Liver (tissue), 9 donors: ENCODE results near the gene EDEM2. TPM values are rescaled to one million over a fixed set of nuclear protein-coding genes. Genes with fewer than 3 reads are reported as not detected.
A peak's percentile ranks its signal among the peaks of the same experiment; 100 is the strongest.

Source experiments
- DNase-seq: peaks from one replicate; pipeline ENCODE4 v3.0.0-alpha.2; 2017; ENCODE audit warnings: low spot score
- H3K27ac ChIP-seq, 2 donors: one replicate each; pipeline ENCODE4 v1.7.0; 2013; ENCODE audit warnings: inconsistent platforms in 2 of 2, low read length in 2 of 2, control low read depth in 1 of 2, low read depth in 1 of 2, mild to moderate bottlenecking in 1 of 2
- H3K27me3 ChIP-seq, 4 donors: one replicate each; pipeline versions ENCODE4 v1.6.1 to v1.7.0; 2013; ENCODE audit warnings: low read length in 3 of 4, inconsistent platforms in 1 of 4, mild to moderate bottlenecking in 1 of 4, moderate library complexity in 1 of 4; ENCODE audit not compliant: control insufficient read depth in 4 of 4, insufficient read depth in 4 of 4
- H3K36me3 ChIP-seq, 4 donors: one replicate each; pipeline versions ENCODE4 v1.6.1 to v1.7.0; 2013; ENCODE audit warnings: low read length in 3 of 4, mild to moderate bottlenecking in 3 of 4, low read depth in 1 of 4, moderate library complexity in 1 of 4; ENCODE audit not compliant: control insufficient read depth in 4 of 4, insufficient read depth in 3 of 4
- H3K4me1 ChIP-seq, 4 donors: one replicate each; pipeline versions ENCODE4 v1.6.1 to v1.7.0; 2013; ENCODE audit warnings: low read length in 3 of 4, mild to moderate bottlenecking in 3 of 4, moderate library complexity in 1 of 4; ENCODE audit not compliant: control insufficient read depth in 4 of 4, insufficient read depth in 4 of 4
- H3K4me3 ChIP-seq, 3 donors: one replicate each; pipeline versions ENCODE4 v1.6.1 to v1.7.0; 2013; ENCODE audit warnings: low read length in 3 of 3, control low read depth in 1 of 3, low read depth in 1 of 3, mild to moderate bottlenecking in 1 of 3
- H3K9ac ChIP-seq, 2 donors: one replicate each; pipeline ENCODE4 v1.7.0; 2013; ENCODE audit warnings: low read length in 2 of 2, mild to moderate bottlenecking in 2 of 2, moderate library complexity in 2 of 2, control low read depth in 1 of 2, low read depth in 1 of 2
- H3K9me3 ChIP-seq, 4 donors: one replicate each; pipeline versions ENCODE4 v1.6.1 to v1.7.0; 2013; ENCODE audit warnings: low read length in 3 of 4; ENCODE audit not compliant: control insufficient read depth in 4 of 4
- ATF3 ChIP-seq: IDR thresholded peaks from 2 replicates; pipeline ENCODE4 v1.6.1; 2016; ENCODE audit warnings: antibody characterized with exemption
- CTCF ChIP-seq: fragments of 150-350 bp; IDR thresholded peaks from 2 replicates; pipeline ENCODE4 v1.5.1; 2017; ENCODE audit warnings: improper control_type of control experiment, low read depth, low read length; ENCODE audit not compliant: missing input control
- EGR1 ChIP-seq, 2 donors: IDR thresholded peaks; 2 replicates each; pipeline ENCODE4 v1.6.1; 2016 to 2018; ENCODE audit warnings: antibody characterized with exemption in 2 of 2, low read depth in 2 of 2
- FOXA1 ChIP-seq: IDR thresholded peaks from 2 replicates; pipeline ENCODE4 v1.6.1; 2016; ENCODE audit warnings: antibody characterized with exemption
- FOXA2 ChIP-seq: IDR thresholded peaks from 2 replicates; pipeline ENCODE4 v1.6.1; 2016; ENCODE audit warnings: antibody characterized with exemption
- GABPA ChIP-seq, 2 donors: IDR thresholded peaks in 1 of 2; conservative IDR thresholded peaks in 1 of 2; 2 replicates each; pipeline ENCODE4 v1.6.1; 2016; ENCODE audit warnings: antibody characterized with exemption in 2 of 2, mild to moderate bottlenecking in 1 of 2, moderate library complexity in 1 of 2
- HNF4A ChIP-seq, 2 donors: conservative IDR thresholded peaks; 2 replicates each; pipeline ENCODE4 v1.6.1; 2016; ENCODE audit warnings: antibody characterized with exemption in 2 of 2, mild to moderate bottlenecking in 2 of 2
- HNF4G ChIP-seq: IDR thresholded peaks from 2 replicates; pipeline ENCODE4 v1.6.1; 2016; ENCODE audit warnings: antibody characterized with exemption
- JUND ChIP-seq, 2 donors: IDR thresholded peaks; 2 replicates each; pipeline ENCODE4 v1.6.1; 2016; ENCODE audit warnings: antibody characterized with exemption in 2 of 2
- MAX ChIP-seq: IDR thresholded peaks from 2 replicates; pipeline ENCODE4 v1.6.1; 2016; ENCODE audit warnings: antibody characterized with exemption
- NR2F2 ChIP-seq: IDR thresholded peaks from 2 replicates; pipeline ENCODE4 v1.6.1; 2016; ENCODE audit warnings: antibody characterized with exemption
- RAD21 ChIP-seq, 2 donors: IDR thresholded peaks; 2 replicates each; pipeline ENCODE4 v1.6.1; 2016; ENCODE audit warnings: antibody characterized with exemption in 2 of 2, mild to moderate bottlenecking in 2 of 2
- RXRA ChIP-seq, 2 donors: IDR thresholded peaks; 2 replicates each; pipeline ENCODE4 v1.6.1; 2017 to 2018; ENCODE audit warnings: antibody characterized with exemption in 2 of 2, mild to moderate bottlenecking in 1 of 2
- SP1 ChIP-seq: IDR thresholded peaks from 2 replicates; pipeline ENCODE4 v1.6.1; 2018; ENCODE audit warnings: antibody characterized with exemption, mild to moderate bottlenecking
- TAF1 ChIP-seq: conservative IDR thresholded peaks from 2 replicates; pipeline ENCODE4 v1.6.1; 2016; ENCODE audit warnings: antibody characterized with exemption, mild to moderate bottlenecking
- YY1 ChIP-seq: IDR thresholded peaks from 2 replicates; pipeline ENCODE4 v1.6.1; 2016; ENCODE audit warnings: antibody characterized with exemption, mild to moderate bottlenecking
- whole genome bisulfite sequencing: extraction: QIAGEN DNeasy Blood & Tissue Kit; methylation state at CpG from one replicate; pipeline ENCODE4 v1.1.7; 2013; 5-methylcytosine and 5-hydroxymethylcytosine counted together
- polyA plus RNA-seq, 2 donors: library from polyadenylated mRNA; stranded (reverse) in 1 of 2; unstranded in 1 of 2; fragments of 200-250 nt in 1 of 2; fragments of >200 nt in 1 of 2; fragmentation: Nextera tagmentation in 1 of 2; extraction: Ambion mirVana in 1 of 2; gene quantifications; one replicate each; pipeline versions ENCODE4 v1.2.1 to v1.2.3, GENCODE V29; 2013 to 2015
- total RNA-seq, 2 donors: library from RNA; depleted of rRNA; stranded (reverse); fragments of >200 nt; gene quantifications; one replicate each; pipeline ENCODE4 v1.2.3, GENCODE V29; 2014
- TF ChIP-seq, protein P1 (sequence below): IDR thresholded peaks from 2 replicates; pipeline ENCODE4 v1.6.1; 2016; ENCODE audit warnings: antibody characterized with exemption, mild to moderate bottlenecking
- TF ChIP-seq, protein P2 (sequence below): IDR thresholded peaks from 2 replicates; pipeline ENCODE4 v1.6.1; 2016; ENCODE audit warnings: antibody characterized with exemption
- donor health status: healthy.
- donor health status: healthy.
- donor health status: healthy.
- donor health status: healthy.
- donor health status: healthy.

The EDEM2 gene
- total and polyA plus RNA-seq, 4 donors, result 15.5 to 32.5 (median 22.2) TPM

DNA sequence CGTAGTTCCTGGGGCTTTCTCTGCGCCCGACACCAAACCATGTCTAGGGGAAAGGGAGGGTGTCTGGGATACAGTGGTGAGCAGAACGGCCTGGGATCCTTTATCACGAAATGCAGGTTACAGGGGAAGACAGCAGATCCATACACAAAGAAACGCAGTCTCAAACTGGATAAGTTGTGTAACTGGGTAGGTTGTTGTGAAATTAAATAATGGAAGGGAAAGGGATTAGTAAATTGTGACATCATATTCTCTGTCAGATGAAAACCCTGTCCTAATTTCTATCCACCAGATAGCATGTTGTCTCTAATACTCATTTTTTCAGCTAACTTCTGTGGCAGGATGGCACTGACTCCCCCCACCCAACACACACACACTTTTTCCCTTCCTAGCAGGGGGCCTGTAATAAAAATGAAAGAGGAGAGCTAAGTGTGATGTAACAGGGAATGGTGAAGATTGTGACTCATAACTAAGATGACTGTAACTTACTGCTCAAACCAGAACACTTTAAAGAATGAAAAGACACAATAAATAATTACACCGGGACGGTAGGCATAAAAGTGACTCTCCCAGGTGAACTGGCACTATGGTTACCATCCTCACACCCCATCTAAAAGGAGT, 53.8 kb downstream of the EDEM2 start:
- peaks cover 0 to 3% (median 0%) of the 10 kb centered on the region in 4 donors for H3K36me3 ChIP-seq
- WGBS, result 71% methylated on average over 8 of the region's 8 CpGs
- H3K9ac ChIP-seq, result no peak overlapping the region
- H3K27me3 ChIP-seq, result no peaks in the 10 kb centered on the region
- no peaks in the 10 kb centered on the region for H3K9me3 ChIP-seq
- peak overlapping the region; percentile 48 to 89 for H3K27ac ChIP-seq
- peak overlapping the region in 2 of 3 donors; percentile 1 to 94 for H3K4me3 ChIP-seq
- no peak for TF ChIP-seq NR2F2
- DNase-seq, result no peak
- peaks cover 6 to 22% (median 10%) of the 10 kb centered on the region in 4 donors for H3K4me1 ChIP-seq

DNA sequence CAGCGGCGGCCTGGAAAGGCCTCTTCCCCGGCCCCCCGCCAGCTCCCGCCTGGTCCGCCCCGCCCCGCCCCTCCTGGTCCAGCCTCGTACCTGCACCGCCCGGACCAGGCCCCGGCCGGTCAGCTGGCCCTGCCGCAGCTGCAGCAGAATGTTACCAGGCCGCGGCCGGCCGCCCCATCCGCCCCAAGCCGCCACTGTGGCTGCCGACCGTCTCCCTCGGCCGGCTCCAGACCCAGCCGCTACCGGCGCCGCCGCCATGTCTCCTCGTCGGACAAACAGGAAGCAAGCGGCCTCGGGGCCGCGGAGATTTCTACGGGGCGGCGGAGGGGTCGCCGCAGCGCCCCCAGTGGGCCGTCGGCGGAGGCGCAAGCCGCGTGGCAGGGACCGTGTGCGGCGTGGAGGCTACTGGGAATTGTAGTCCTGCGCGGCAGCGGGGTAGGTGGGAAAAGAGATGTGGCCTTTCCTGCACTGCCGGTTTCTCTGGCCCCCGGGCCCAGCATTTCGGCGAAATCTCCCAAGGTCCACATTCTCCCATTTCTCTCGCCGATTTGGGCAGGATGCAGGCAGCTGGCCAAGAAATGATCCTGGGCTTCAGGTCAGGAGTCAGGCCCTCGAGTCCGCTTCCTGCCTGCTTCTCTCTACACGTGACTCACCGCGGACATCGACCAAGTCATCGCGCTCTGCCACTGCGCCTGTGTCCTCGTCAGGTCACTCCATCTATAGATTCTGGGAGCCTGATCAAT, 54.4 kb downstream of the EDEM2 start, which contains the start of gene TRPC4AP:
TRPC4AP (minus strand) TSS at position 284 of the 743 bp plus-strand sequence; CDS start at position 258, 26 bp downstream.
- WGBS, result under 1% methylated on average over 69 of the region's 69 CpGs
- H3K36me3 ChIP-seq, result peaks cover 0 to 3% (median 0%) of the 10 kb centered on the region in 4 donors
- H3K9ac ChIP-seq, result peak within 1 kb of the TSS; percentile 94 to 96
- no peaks in the 10 kb centered on the region for H3K27me3 ChIP-seq
- DNase-seq, result peak; percentile 91
- peak within 1 kb of the TSS; percentile 48 to 89 for H3K27ac ChIP-seq
- peaks cover 6 to 22% (median 13%) of the 10 kb centered on the region in 4 donors for H3K4me1 ChIP-seq
- TF ChIP-seq YY1, result peak; percentile 94
- no peak for TF ChIP-seq ATF3
- no peak for TF ChIP-seq EGR1 (IDR thresholded peaks at IDR 0.05; ENCODE audit: low read depth in 2 of 2)
- TF ChIP-seq, protein P1, sequence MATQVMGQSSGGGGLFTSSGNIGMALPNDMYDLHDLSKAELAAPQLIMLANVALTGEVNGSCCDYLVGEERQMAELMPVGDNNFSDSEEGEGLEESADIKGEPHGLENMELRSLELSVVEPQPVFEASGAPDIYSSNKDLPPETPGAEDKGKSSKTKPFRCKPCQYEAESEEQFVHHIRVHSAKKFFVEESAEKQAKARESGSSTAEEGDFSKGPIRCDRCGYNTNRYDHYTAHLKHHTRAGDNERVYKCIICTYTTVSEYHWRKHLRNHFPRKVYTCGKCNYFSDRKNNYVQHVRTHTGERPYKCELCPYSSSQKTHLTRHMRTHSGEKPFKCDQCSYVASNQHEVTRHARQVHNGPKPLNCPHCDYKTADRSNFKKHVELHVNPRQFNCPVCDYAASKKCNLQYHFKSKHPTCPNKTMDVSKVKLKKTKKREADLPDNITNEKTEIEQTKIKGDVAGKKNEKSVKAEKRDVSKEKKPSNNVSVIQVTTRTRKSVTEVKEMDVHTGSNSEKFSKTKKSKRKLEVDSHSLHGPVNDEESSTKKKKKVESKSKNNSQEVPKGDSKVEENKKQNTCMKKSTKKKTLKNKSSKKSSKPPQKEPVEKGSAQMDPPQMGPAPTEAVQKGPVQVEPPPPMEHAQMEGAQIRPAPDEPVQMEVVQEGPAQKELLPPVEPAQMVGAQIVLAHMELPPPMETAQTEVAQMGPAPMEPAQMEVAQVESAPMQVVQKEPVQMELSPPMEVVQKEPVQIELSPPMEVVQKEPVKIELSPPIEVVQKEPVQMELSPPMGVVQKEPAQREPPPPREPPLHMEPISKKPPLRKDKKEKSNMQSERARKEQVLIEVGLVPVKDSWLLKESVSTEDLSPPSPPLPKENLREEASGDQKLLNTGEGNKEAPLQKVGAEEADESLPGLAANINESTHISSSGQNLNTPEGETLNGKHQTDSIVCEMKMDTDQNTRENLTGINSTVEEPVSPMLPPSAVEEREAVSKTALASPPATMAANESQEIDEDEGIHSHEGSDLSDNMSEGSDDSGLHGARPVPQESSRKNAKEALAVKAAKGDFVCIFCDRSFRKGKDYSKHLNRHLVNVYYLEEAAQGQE, result peak; percentile 83
- peak in 1 of 2 donors; percentile 66 for TF ChIP-seq GABPA (IDR thresholded peaks at IDR 0.05 in 1 of 2, conservative IDR thresholded peaks at IDR 0.05 in 1 of 2)
- TF ChIP-seq MAX, result peak; percentile 87
- TF ChIP-seq SP1, result peak; percentile 53
- no peak for TF ChIP-seq HNF4G
- TF ChIP-seq FOXA2, result no peak
- peak; percentile 55 to 62 for TF ChIP-seq RAD21 (IDR thresholded peaks at IDR 0.05)
- TF ChIP-seq JUND (IDR thresholded peaks at IDR 0.05), result peak in 1 of 2 donors; percentile 2
- TF ChIP-seq, protein P2, sequence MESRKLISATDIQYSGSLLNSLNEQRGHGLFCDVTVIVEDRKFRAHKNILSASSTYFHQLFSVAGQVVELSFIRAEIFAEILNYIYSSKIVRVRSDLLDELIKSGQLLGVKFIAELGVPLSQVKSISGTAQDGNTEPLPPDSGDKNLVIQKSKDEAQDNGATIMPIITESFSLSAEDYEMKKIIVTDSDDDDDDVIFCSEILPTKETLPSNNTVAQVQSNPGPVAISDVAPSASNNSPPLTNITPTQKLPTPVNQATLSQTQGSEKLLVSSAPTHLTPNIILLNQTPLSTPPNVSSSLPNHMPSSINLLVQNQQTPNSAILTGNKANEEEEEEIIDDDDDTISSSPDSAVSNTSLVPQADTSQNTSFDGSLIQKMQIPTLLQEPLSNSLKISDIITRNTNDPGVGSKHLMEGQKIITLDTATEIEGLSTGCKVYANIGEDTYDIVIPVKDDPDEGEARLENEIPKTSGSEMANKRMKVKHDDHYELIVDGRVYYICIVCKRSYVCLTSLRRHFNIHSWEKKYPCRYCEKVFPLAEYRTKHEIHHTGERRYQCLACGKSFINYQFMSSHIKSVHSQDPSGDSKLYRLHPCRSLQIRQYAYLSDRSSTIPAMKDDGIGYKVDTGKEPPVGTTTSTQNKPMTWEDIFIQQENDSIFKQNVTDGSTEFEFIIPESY, result no peak
- no peak for TF ChIP-seq TAF1
- TF ChIP-seq RXRA (IDR thresholded peaks at IDR 0.05), result no peak
- TF ChIP-seq NR2F2, result peak; percentile 13
- TF ChIP-seq FOXA1, result peak; percentile 52
- peak; percentile 98 for TF ChIP-seq CTCF
- peak in 1 of 2 donors; percentile 15 for TF ChIP-seq HNF4A (conservative IDR thresholded peaks at IDR 0.05)
- H3K9me3 ChIP-seq, result no peaks in the 10 kb centered on the region
- peak within 1 kb of the TSS; percentile 82 to 94 (median 93) for H3K4me3 ChIP-seq
